Right cardiac atrium (tissue), 5 donors: ENCODE data around the gene CCDC102B. TPM values are rescaled to one million over a fixed set of nuclear protein-coding genes. Genes with fewer than 3 reads are reported as not detected.

Experiments used
- ATAC-seq, 2 donors: fragments of 200-7000 bp; cut with Tn5 transposase; one replicate each; pipeline versions ENCODE4 v1.8.0 to v1.9.1; 2020; ENCODE audit warnings: moderate library complexity in 2 of 2, mild to moderate bottlenecking in 1 of 2
- DNase-seq, 3 donors: peaks; one replicate each; pipeline ENCODE4 v3.0.0-alpha.2; 2020
- H3K27ac ChIP-seq: one replicate; pipeline ENCODE4 v1.5.1; 2013; ENCODE audit warnings: mild to moderate bottlenecking, low read length, control low read depth, moderate library complexity
- H3K27me3 ChIP-seq: one replicate; pipeline ENCODE4 v1.6.1; 2013; ENCODE audit not compliant: control insufficient read depth, insufficient read depth
- H3K4me1 ChIP-seq: one replicate; pipeline ENCODE4 v1.6.1; 2013; ENCODE audit warnings: low read length; ENCODE audit not compliant: control insufficient read depth, insufficient read depth
- H3K4me3 ChIP-seq: one replicate; pipeline ENCODE4 v1.5.1; 2013; ENCODE audit warnings: low read length, control low read depth
- H3K9me3 ChIP-seq: one replicate; pipeline ENCODE4 v1.6.1; 2013; ENCODE audit warnings: low read length; ENCODE audit not compliant: control insufficient read depth
- WGBS: extraction: QIAGEN DNeasy Blood & Tissue Kit; methylation state at CpG from one replicate; pipeline ENCODE4 v1.1.7; 2013; 5-methylcytosine and 5-hydroxymethylcytosine counted together
- intact Hi-C, 4 donors: fragments of 100-400 bp; cut with DNase I; formaldehyde crosslinking; loops; one replicate each; pipeline versions ENCODE4 v1.11.0 to v1.14.0; 2022 to 2023
- polyA plus RNA-seq: library from polyadenylated mRNA; stranded (reverse); fragments of 200-250 nt; gene quantifications from one replicate; pipeline ENCODE4 v1.2.3, GENCODE V29; 2013
- total RNA-seq, 4 donors: library from RNA; stranded (reverse); fragmentation: NEBNext Ultra II Directional; extraction: Animal tissue kit (Norgen Biotek cat#: 25700); gene quantifications; one replicate each; pipeline ENCODE4 v1.2.1, GENCODE V29; 2021
- donor health status: healthy with polysubstance abuse.
- donor health status: DM: no; HTN: yes; CAD: no.
- donor health status: DM: no; HTN: no; CAD: no.
- donor health status: DM: no; HTN: yes; CAD: no; lungs with severe emphysema.
- donor health status: DM: yes; HTN: yes; CAD: no.

CCDC102B gene
- total and polyA plus RNA-seq, 5 donors = 5.8 to 10.8 (median 10.4) TPM

DNA sequence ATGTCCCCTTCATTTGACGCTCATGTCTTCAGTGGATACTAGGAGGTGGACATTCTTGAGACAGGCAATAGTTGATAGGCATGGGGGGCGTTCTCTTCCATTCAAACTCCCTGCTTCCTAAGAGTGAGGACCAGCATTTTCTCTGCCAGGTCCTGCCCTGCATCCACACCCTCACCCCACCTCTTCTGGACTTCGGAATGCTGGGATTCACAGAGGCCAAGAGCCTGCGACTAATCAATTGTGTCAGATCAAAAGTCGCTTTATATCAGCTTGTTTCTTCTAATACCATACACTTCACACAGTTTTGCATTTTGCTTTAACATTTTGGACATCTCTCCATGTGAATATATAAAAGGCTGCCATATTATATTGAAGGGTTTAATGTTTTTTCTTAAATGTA is 210.7 kb downstream of the CCDC102B start:
- Histone ChIP-seq H3K9me3 (no peaks in the 10 kb centered on the region), H3K27ac (no peak overlapping the region), H3K4me1 (no peaks in the 10 kb centered on the region), H3K4me3 (no peak overlapping the region), H3K27me3 (no peaks in the 10 kb centered on the region)
- 81% methylated on average over 5 of the region's 5 CpGs for WGBS
- intact Hi-C loops = no loop called here
- DNase-seq (no peak), ATAC-seq (no peak)

DNA sequence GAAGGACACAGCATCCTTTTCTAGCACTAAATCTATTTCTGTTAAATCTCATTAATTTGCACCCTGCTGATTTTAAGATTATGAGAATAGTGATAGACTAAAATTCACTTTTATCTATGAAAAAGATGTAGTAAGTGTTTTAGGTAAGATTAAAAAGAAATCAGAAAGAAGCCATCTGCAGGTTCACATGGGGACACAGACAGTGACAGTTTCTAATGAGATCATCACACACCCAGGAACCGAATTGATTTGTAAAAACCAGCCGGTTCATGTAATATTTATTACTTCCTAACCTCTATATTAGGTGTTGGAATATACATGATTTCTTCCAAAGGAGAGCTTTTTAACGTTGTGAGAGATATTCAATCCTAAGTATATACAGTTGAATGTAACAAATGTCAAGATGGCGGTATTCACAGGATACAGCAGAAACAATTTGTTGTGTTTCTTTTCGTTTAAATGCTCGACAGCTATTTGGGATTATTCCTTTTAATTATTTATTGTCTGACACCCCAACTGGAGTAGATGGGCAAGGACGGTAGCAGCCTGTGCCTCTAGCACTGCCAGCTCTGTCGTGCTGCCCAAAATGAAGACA is 223.4 kb downstream of the CCDC102B start:
- ATAC-seq = no peak
- WGBS = 80% methylated on average over 8 of the region's 8 CpGs

DNA sequence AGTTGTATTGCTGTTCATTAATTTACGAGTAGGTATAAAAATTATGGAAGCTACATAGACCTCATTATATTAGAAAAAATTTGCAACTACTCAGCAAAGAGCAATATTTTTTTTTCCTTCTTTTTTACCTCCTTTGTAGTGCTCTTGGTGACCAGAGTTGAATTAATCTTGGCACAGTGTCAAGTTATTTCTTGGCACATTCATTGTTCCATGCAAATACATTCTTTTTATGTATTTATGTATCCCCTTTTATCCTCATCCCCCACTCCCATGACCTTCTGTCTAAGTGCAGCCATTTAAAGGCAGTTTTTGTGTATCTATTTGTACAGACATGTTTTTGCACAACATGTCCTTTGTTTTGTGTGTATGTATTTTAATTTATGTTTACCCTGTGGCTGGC is 224.5 kb downstream of the CCDC102B start:
- Histone ChIP-seq H3K27ac (no peak overlapping the region), H3K4me1 (no peaks in the 10 kb centered on the region), H3K4me3 (no peak overlapping the region), H3K27me3 (no peaks in the 10 kb centered on the region), H3K9me3 (no peaks in the 10 kb centered on the region)
- WGBS = 88% methylated on average over 1 of the region's 1 CpG
- ATAC-seq (no peak), DNase-seq (no peak)
- intact Hi-C loops = no loop called here

More for the DNA sequence above, 223.4 kb downstream of the CCDC102B start:
- Histone ChIP-seq H3K27me3 (no peaks in the 10 kb centered on the region), H3K27ac (no peak overlapping the region), H3K4me3 (no peak overlapping the region), H3K4me1 (no peaks in the 10 kb centered on the region), H3K9me3 (no peaks in the 10 kb centered on the region)
- intact Hi-C loops = no loop called here
- no peak for DNase-seq

DNA sequence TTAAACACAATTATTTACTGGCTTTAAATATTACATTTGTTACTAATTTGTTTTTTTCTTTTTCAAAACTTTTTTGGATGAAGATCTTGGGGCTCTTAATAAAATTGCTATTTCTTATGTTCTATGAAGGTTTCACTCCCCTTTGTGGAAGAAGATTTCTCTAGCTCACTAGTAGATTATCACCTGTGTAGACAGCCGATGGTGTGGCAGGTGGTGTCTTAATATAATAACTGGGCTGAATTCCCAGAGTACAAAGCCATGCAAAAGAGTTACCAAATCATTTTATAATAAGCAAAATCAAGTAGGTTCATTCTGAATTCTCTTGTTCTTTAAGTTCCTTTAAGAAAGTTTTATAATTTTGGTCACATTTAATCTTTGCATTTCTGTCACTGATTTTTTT is 233.7 kb downstream of the CCDC102B start:
- intact Hi-C loops = no loop called here
- H3K4me3 ChIP-seq = no peak overlapping the region
- ATAC-seq (no peak), DNase-seq (no peak)
- H3K4me1 ChIP-seq = no peaks in the 10 kb centered on the region
- no peak overlapping the region for H3K27ac ChIP-seq
- no peaks in the 10 kb centered on the region for H3K9me3 ChIP-seq
- no peaks in the 10 kb centered on the region for H3K27me3 ChIP-seq
- WGBS = 83% methylated on average over 1 of the region's 1 CpG

DNA sequence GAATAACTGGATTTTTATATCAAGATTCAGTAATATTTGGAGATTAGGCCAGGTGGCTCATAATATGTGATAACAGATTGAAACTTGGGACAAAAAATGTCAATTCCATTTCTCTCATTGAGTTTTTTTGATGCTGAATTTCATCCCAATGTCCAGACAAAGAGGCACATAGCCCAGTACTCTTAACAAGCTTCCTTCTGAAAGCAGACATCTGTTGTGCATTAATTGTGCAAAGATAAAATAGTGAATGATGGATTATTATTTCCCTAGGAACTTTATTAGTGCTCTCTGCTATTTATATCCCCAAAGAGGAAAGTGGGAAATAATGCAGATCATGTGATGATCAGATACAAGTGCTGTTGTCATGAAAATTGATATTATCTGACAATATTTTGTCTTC is 234.1 kb downstream of the CCDC102B start:
- no peaks in the 10 kb centered on the region for H3K27me3 ChIP-seq
- intact Hi-C loops = no loop called here
- ATAC-seq = no peak
- no peak overlapping the region for H3K27ac ChIP-seq
- no peaks in the 10 kb centered on the region for H3K9me3 ChIP-seq
- no peak for DNase-seq
- H3K4me3 ChIP-seq = no peak overlapping the region
- no peaks in the 10 kb centered on the region for H3K4me1 ChIP-seq

DNA sequence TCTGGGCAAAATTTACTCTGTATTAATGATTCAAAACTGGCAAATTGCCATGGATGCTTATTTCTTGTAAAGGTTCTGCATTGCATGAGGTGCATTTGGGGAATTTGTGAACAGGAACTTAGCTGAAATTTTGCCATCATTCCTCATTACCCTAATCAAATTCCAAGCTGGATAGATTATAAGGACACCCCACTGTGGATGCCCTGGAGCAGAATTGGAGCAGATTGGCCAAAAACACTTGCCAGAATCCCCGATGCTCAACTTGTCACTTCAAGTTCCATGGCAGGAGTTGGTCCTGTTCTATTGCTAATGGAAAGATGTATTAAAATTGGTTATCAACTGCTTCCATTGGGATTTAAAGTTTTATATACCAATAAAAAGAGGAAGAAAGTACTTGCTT is 237.9 kb downstream of the CCDC102B start:
- Histone ChIP-seq H3K27ac (no peak overlapping the region), H3K27me3 (no peaks in the 10 kb centered on the region), H3K9me3 (no peaks in the 10 kb centered on the region), H3K4me1 (no peaks in the 10 kb centered on the region), H3K4me3 (no peak overlapping the region)
- intact Hi-C loops = no loop called here
- no peak for ATAC-seq
- 85% methylated on average over 1 of the region's 1 CpG for WGBS
- DNase-seq = no peak

DNA sequence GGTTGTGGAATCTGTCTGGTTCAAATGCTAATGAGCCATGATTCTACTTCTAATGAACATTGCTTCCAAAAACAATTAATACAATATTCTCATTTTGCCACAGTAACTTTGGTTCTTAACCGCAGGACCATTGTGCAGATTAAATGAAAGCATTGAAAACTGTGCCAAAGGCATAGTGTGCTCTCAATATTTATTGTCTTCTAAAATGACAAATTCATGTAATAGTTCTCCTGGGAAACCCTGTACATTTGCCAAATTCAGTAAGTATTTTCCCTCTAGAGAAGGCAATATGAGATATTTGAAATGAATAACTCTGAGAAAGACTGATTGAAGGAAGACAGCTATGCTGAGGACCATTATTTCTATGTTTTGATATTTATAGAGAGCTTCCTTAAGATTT is 246.3 kb downstream of the CCDC102B start:
- ATAC-seq = no peak
- WGBS = 87% methylated on average over 1 of the region's 1 CpG

DNA sequence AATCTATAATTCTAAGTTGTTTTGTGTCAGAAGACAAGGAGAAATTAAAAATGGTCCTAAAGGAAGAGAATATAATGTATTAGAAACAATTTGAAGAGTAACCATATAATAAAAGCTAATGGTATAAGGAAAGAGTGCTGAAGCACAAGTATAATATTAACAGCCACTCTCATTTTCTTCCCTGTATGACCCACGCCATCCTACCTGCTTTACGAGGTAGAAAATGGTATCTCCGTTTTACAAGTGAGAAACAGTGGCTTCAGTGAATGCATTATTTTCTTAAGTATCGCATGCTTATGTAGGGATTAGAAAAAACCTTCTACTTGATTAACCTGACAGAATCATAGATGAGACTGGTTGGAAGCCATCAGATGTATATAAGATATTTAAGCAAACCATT is 266.2 kb downstream of the CCDC102B start:
- H3K27ac ChIP-seq = no peak overlapping the region
- WGBS = 69% methylated on average over 4 of the region's 4 CpGs
- H3K9me3 ChIP-seq = no peaks in the 10 kb centered on the region
- intact Hi-C loops = no loop called here
- DNase-seq (no peak), ATAC-seq (no peak)
- no peaks in the 10 kb centered on the region for H3K4me1 ChIP-seq
- H3K27me3 ChIP-seq = no peaks in the 10 kb centered on the region
- H3K4me3 ChIP-seq = no peak overlapping the region

More for the DNA sequence above, 246.3 kb downstream of the CCDC102B start:
- no peaks in the 10 kb centered on the region for H3K27me3 ChIP-seq
- H3K4me3 ChIP-seq = no peak overlapping the region
- no peaks in the 10 kb centered on the region for H3K4me1 ChIP-seq
- no peaks in the 10 kb centered on the region for H3K9me3 ChIP-seq
- DNase-seq = no peak
- intact Hi-C loops = no loop called here
- H3K27ac ChIP-seq = no peak overlapping the region

DNA sequence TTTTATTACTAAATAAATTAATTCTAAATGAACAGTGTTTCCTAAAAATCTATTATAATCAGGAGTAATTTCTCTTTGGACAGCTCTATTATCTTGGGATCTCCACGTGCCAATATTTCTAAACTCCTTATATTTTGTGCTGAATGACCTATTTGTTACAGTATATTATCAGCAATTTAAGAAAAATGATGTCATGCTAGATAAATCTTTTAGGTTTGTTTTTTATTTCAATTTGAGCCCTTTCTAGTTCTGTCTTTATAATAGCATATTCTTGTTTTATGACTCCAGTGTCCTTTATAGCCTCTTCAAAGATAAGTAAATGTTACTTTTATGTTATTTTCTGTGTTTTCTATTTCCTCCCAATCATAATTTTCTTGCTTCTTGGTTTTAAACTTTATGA is 269.2 kb downstream of the CCDC102B start:
- WGBS = 0% methylated on average over 1 of the region's 1 CpG
- no peak overlapping the region for H3K4me3 ChIP-seq
- DNase-seq (no peak), ATAC-seq (no peak)
- H3K27me3 ChIP-seq = no peaks in the 10 kb centered on the region
- H3K4me1 ChIP-seq = no peaks in the 10 kb centered on the region
- no peaks in the 10 kb centered on the region for H3K9me3 ChIP-seq
- intact Hi-C loops = no loop called here
- H3K27ac ChIP-seq = no peak overlapping the region

DNA sequence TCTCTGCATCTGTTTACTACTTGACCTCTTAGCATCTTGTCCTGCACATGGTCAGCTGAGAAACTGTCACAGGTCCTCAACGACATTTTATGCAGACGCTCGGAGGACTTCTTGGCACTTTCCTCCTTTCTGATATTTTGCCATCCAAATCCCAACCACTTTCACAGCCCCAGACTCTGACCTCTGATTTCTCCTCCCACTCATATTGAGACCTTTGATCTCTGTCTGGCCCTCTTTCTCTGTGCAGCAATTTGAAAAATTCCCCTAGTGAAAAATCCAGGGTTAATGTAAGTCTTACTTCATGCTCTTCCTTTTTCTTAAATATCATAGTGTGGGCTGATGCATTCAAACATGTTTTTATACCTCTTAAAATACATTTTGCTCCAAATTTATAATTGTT is 273.8 kb downstream of the CCDC102B start:
- intact Hi-C loops = no loop called here

DNA sequence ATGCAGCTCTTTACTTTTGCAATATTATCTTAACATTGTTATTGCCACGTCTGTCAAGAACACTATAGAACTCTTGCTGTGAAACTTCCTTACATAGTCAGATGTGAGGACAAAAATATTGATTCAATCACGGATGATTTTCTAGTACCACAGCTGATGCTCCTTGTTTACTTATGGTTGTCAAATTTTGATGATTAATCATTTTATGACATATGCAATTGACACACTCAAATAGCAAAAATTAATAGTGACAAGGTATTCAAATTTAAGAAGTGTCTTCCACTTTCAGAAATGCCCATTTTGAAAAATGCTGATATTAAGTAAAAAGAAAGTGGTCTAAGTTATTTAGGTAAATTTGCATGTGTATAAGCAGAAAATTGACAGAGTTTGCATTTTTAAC is 284.0 kb downstream of the CCDC102B start:
- intact Hi-C loops = no loop called here
- 61% methylated on average over 2 of the region's 2 CpGs for WGBS
- no peak for DNase-seq
- H3K4me1 ChIP-seq = no peaks in the 10 kb centered on the region
- no peak overlapping the region for H3K27ac ChIP-seq
- ATAC-seq = no peak
- H3K27me3 ChIP-seq = no peaks in the 10 kb centered on the region
- no peaks in the 10 kb centered on the region for H3K9me3 ChIP-seq
- no peak overlapping the region for H3K4me3 ChIP-seq

More for the DNA sequence above, 273.8 kb downstream of the CCDC102B start:
- H3K9me3 ChIP-seq = no peaks in the 10 kb centered on the region
- WGBS = 80% methylated on average over 3 of the region's 3 CpGs
- DNase-seq = no peak
- no peak overlapping the region for H3K27ac ChIP-seq
- H3K4me1 ChIP-seq = no peaks in the 10 kb centered on the region
- no peak overlapping the region for H3K4me3 ChIP-seq
- no peak for ATAC-seq
- H3K27me3 ChIP-seq = no peaks in the 10 kb centered on the region

DNA sequence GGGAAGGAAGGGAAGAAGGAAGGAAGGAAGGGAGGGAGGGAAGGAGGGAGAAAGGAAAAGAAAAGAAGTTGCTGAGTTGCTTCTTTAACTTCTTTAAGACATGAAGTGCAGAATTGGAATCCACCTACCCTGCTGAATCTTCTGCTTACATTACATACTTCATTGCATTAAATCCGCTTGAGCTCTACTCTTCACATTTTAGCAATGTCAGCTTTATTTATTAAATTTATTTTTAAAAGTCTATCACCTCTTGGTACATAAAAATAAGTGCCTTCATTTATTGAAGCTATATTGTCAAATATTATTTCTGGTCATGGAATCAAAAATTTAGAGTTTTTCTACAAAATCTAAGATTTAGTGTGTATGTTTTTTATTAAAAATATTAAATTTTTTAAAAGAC is 284.6 kb downstream of the CCDC102B start:
- ATAC-seq (no peak), DNase-seq (no peak)
- Histone ChIP-seq H3K4me3 (no peak overlapping the region), H3K27ac (no peak overlapping the region), H3K27me3 (no peaks in the 10 kb centered on the region), H3K4me1 (no peaks in the 10 kb centered on the region), H3K9me3 (no peaks in the 10 kb centered on the region)
- intact Hi-C loops = no loop called here
- WGBS = 94% methylated on average over 1 of the region's 1 CpG
